Rectal smooth muscle tissue (tissue), 1 donor: ENCODE measurements around the gene MAPKAPK3.

Experiments
- H3K27ac ChIP-seq: one replicate; pipeline ENCODE4 v1.7.0; 2013; ENCODE audit warnings: low read depth, low read length, inconsistent platforms
- H3K27me3 ChIP-seq: one replicate; pipeline ENCODE4 v1.7.0; 2013; ENCODE audit warnings: low read length; ENCODE audit not compliant: control insufficient read depth, insufficient read depth
- H3K36me3 ChIP-seq: one replicate; pipeline ENCODE4 v1.7.0; 2013; ENCODE audit warnings: low read length; ENCODE audit not compliant: control insufficient read depth, insufficient read depth
- H3K4me1 ChIP-seq: one replicate; pipeline ENCODE4 v1.7.0; 2013; ENCODE audit warnings: low read length; ENCODE audit not compliant: control insufficient read depth, insufficient read depth
- H3K4me3 ChIP-seq: one replicate; pipeline ENCODE4 v1.7.0; 2013; ENCODE audit warnings: low read length
- H3K9ac ChIP-seq: one replicate; pipeline ENCODE4 v1.7.0; 2013; ENCODE audit warnings: low read length

Gene MAPKAPK3

DNA sequence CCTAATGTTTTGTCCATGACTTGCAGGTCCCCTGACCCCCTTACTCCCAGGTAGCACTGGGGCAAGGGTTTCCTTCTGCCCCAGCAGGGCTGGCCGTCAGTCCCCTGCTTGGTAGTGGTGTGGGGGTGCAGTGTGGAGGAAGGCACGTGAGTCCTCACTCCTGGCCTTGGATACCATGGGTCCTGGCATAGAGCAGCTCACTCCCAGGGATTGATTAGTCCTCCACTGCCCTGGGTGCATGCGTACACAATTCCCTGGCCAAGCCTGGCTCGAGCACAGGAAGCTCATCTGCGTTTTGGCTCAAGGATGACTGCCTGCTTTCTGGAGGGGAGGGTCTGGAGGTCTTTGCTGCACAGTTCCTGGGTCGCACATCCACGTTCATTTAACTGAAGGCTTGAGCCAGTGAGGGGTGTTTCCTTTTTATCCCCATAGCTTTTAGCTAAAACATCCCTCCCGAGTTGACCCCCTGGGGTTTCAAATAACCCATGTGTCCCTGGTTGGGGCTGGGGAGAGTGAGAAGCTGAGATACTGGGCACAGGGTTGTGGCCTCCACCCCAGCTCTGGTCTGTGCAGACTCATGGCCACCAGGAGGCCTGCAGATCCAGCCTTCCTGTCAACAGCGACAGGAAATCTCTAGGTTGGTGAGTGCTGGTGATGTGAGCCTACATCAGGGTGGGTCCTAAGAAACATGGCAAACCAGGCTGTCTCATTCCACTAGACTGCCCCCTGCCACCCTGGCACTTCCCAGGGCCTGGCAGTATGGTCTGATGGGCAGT lies 36.1 kb upstream of the MAPKAPK3 start:
- Histone ChIP-seq H3K36me3 (peaks cover 10% of the 10 kb centered on the region), H3K27me3 (no peaks in the 10 kb centered on the region), H3K27ac (no peak overlapping the region), H3K9ac (no peak overlapping the region), H3K4me3 (no peak overlapping the region), H3K4me1 (no peaks in the 10 kb centered on the region)

GRCh38 chr3:50581459-50581842 lies 35.5 kb upstream of the MAPKAPK3 start:
- Histone ChIP-seq H3K4me1 (no peaks in the 10 kb centered on the region), H3K27ac (no peak overlapping the region), H3K36me3 (peaks cover 10% of the 10 kb centered on the region), H3K27me3 (no peaks in the 10 kb centered on the region), H3K9ac (no peak overlapping the region), H3K4me3 (no peak overlapping the region)

- H3K36me3 ChIP-seq = peaks cover 10% of the 10 kb centered on the region
- no peak overlapping the region for H3K27ac ChIP-seq
- no peak overlapping the region for H3K9ac ChIP-seq
- H3K4me3 ChIP-seq = no peak overlapping the region
- H3K4me1 ChIP-seq = no peaks in the 10 kb centered on the region
- H3K27me3 ChIP-seq = no peaks in the 10 kb centered on the region
These were observed 34.9 kb upstream of the MAPKAPK3 start for GRCh38 chr3:50582083-50582482.

DNA sequence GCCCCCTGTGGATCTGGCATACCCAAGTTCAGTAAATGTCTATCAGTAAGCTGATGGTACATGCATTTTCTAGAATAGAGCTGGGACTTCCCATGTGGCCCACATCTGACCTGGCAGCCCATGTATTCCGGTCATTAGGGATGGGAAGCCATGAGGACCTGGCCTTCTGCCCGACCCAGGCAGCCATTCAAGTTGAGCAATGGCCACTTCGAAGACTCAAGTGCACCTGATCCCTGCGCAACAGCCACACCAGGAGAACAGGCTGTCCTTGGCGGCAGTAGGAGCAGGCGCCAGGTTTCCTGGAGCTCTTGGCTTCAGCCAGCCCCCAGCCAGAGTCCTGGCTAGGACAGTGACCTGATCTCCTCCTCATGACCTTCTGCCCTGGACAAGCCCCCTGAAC lies 33.1 kb upstream of the MAPKAPK3 start:
- Histone ChIP-seq H3K4me3 (no peak overlapping the region), H3K36me3 (peaks cover 6% of the 10 kb centered on the region), H3K9ac (no peak overlapping the region), H3K27ac (no peak overlapping the region), H3K4me1 (no peaks in the 10 kb centered on the region), H3K27me3 (no peaks in the 10 kb centered on the region)

- H3K27me3 ChIP-seq = no peaks in the 10 kb centered on the region
- H3K36me3 ChIP-seq = peaks cover 6% of the 10 kb centered on the region
- H3K27ac ChIP-seq = no peak overlapping the region
- H3K9ac ChIP-seq = no peak overlapping the region
- no peak overlapping the region for H3K4me3 ChIP-seq
- no peaks in the 10 kb centered on the region for H3K4me1 ChIP-seq
These were observed 32.6 kb upstream of the MAPKAPK3 start for GRCh38 chr3:50584391-50584790.

GRCh38 chr3:50585919-50586762 lies 30.8 kb upstream of the MAPKAPK3 start:
- Histone ChIP-seq H3K27ac (no peak overlapping the region), H3K4me1 (no peaks in the 10 kb centered on the region), H3K27me3 (no peaks in the 10 kb centered on the region), H3K4me3 (no peak overlapping the region), H3K36me3 (no peaks in the 10 kb centered on the region), H3K9ac (no peak overlapping the region)

GRCh38 chr3:50586763-50587070 lies 30.2 kb upstream of the MAPKAPK3 start:
- Histone ChIP-seq H3K4me1 (no peaks in the 10 kb centered on the region), H3K9ac (no peak overlapping the region), H3K27ac (no peak overlapping the region), H3K27me3 (no peaks in the 10 kb centered on the region), H3K4me3 (no peak overlapping the region), H3K36me3 (no peaks in the 10 kb centered on the region)

DNA sequence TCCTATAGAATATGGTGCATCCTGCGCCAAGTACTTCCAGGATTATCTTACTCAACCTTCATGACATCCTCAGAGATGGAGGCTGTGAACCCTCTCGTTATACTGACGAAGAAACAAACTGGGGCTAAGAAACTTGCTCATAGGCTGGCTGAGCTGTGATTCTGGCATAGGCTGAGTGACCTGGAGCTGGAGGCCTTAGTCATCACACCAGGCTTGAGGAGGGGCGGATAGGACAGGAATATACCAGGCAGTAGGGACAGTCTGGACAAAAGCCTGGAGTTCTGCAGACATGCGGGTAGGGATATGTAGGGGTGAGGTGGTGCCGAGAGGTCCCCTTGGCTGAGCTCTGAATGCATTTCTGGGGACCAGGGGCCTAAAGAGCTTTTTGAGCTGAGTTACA lies 29.6 kb upstream of the MAPKAPK3 start:
- H3K9ac ChIP-seq = no peak overlapping the region
- no peak overlapping the region for H3K4me3 ChIP-seq
- no peaks in the 10 kb centered on the region for H3K27me3 ChIP-seq
- H3K4me1 ChIP-seq = no peaks in the 10 kb centered on the region
- no peaks in the 10 kb centered on the region for H3K36me3 ChIP-seq
- no peak overlapping the region for H3K27ac ChIP-seq

- Histone ChIP-seq H3K9ac (no peak overlapping the region), H3K36me3 (no peaks in the 10 kb centered on the region), H3K4me3 (no peak overlapping the region), H3K27ac (no peak overlapping the region), H3K4me1 (no peaks in the 10 kb centered on the region), H3K27me3 (no peaks in the 10 kb centered on the region)
These were observed 28.9 kb upstream of the MAPKAPK3 start for GRCh38 chr3:50587806-50588758.

DNA sequence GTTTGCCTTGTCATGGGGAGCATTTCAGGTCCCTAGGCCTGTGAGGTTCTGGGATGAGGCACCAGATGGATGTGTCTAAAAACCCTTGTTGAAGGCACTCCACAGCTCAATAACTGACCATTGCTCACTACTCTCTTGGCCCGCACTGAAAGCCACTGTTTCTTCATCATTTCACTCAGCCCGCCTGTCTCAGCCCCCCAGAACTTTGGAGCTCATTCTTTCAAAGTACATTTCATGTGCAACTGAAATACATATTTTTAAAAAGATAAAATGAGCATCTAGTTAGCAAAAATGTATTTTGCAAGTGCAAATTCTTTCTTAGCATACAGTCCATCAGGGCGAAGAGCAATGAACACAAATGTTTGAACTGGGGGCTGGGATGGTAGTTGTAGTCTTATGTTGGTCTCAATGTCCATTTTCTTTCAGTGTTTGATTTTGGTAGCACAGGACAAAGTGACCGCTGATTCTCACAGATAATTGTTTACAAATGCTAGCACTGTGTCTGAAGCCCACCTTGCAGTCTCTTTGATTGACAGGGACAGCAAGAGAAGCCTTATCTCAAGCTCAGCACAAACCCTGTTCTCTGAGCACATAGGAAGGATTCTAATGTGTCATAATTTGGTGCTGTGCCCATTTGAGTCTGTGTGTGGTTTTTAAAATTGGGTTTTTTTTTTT lies 28.1 kb upstream of the MAPKAPK3 start:
- H3K27ac ChIP-seq = no peak overlapping the region

GRCh38 chr3:50591196-50591741 lies 25.7 kb upstream of the MAPKAPK3 start:
- no peak overlapping the region for H3K27ac ChIP-seq
- H3K27me3 ChIP-seq = no peaks in the 10 kb centered on the region
- H3K9ac ChIP-seq = no peak overlapping the region
- H3K4me3 ChIP-seq = no peak overlapping the region
- no peaks in the 10 kb centered on the region for H3K4me1 ChIP-seq
- H3K36me3 ChIP-seq = no peaks in the 10 kb centered on the region

More for the DNA sequence above, 28.1 kb upstream of the MAPKAPK3 start:
- Histone ChIP-seq H3K36me3 (no peaks in the 10 kb centered on the region), H3K27me3 (no peaks in the 10 kb centered on the region), H3K4me1 (no peaks in the 10 kb centered on the region), H3K9ac (no peak overlapping the region), H3K4me3 (no peak overlapping the region)
